Activated naive CD4-positive, alpha-beta T cell treated with anti-CD3 and anti-CD28 coated beads, Interleukin-2, amount 10 ng/mL, durations not matched to agents 7 days and 5 days (primary cell): Measurements from ENCODE around the gene HSBP1.
A peak's percentile ranks its signal among the peaks of the same experiment; 100 is the strongest.

Experiments used
- CTCF ChIA-PET: fragments of 350-600 bp; sonication (Branson Sonifier 250); formaldehyde crosslinking; loops from one replicate; lab custom pipeline; 2021; ENCODE audit warnings: antibody characterized with exemption; lab: Charles Lee
- DNase-seq: peaks from one replicate; pipeline ENCODE4 v3.0.0-alpha.2; 2020
- H3K27ac Mint-ChIP-seq: one replicate; pipeline ENCODE4 v1.8.0; 2021; ENCODE audit warnings: mild to moderate bottlenecking, moderate library complexity, mixed read lengths
- H3K27me3 Mint-ChIP-seq: one replicate; pipeline ENCODE4 v1.8.0; 2021; ENCODE audit warnings: mild to moderate bottlenecking, mixed read lengths
- H3K36me3 Mint-ChIP-seq: one replicate; pipeline ENCODE4 v1.8.0; 2021; ENCODE audit warnings: mixed read lengths
- H3K4me1 Mint-ChIP-seq: one replicate; pipeline ENCODE4 v1.8.0; 2021; ENCODE audit warnings: mixed read lengths
- H3K4me3 Mint-ChIP-seq: one replicate; pipeline ENCODE4 v1.8.0; 2021; ENCODE audit warnings: mild to moderate bottlenecking, moderate library complexity, mixed read lengths
- H3K9me3 Mint-ChIP-seq: one replicate; pipeline ENCODE4 v1.8.0; 2021; ENCODE audit warnings: mixed read lengths

HSBP1 gene

GRCh38 chr16:83807710-83808572, at the start of gene HSBP1:
HSBP1 (plus strand) TSS chr16:83807978; CDS start chr16:83808077, 99 bp downstream.
- peak; percentile 95 for DNase-seq
- H3K4me3 Mint-ChIP-seq, result peak within 1 kb of the TSS; percentile 97
- H3K27ac Mint-ChIP-seq, result peak within 1 kb of the TSS; percentile 91
- CTCF ChIA-PET, result interaction anchor here (1.5 kb wide), 1 partner anchor 18 kb away, joined by 3 read pairs; no protein-coding TSS in a partner anchor
- H3K4me1 Mint-ChIP-seq, result peaks cover 40% of the 10 kb centered on the region
- H3K27me3 Mint-ChIP-seq, result peaks cover 5% of the 10 kb centered on the region
- H3K36me3 Mint-ChIP-seq, result peaks cover 28% of the 10 kb centered on the region
- H3K9me3 Mint-ChIP-seq, result no peaks in the 10 kb centered on the region

DNA sequence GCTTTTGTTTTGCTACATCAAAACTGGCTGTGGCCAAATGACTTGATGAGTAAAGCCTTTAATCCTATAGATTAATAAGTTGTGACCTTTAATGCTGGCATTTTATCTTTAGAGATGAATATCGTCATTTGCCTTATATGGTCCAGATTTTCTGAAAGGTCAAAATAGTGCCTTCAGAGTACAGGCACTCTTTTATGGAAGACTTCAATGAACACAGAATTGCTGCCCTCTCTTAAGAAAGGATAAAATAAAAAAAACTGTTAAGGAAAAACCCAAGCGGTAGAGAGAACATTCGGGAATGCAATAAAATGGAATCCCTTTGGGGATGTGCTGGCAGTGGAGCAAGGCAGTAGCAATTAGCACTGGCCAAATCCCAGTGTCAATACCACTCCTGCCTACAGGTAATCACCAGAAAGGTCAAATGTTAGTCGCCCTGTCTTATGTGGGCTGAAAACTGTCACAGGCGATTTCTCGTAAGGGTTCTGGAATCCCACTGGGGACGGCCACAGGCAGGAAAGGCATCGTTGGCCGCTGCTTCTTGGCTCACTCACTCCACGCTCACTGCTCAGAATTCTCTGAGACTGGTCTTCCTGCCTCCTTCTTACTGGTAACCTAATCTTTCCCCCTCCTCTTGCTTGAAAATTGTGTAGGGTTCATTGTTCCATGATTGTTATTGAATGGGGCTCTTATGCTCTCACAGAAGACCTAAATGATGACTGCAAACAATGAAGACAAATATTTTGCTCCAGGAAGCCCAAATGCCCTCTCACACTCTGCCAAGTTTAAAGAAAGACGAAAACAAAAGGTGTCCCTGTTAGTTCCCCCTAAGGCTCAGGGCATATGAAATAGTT, 45.4 kb upstream of the HSBP1 start:
- Mint-ChIP-seq H3K4me3 (no peak overlapping the region), H3K4me1 (no peaks in the 10 kb centered on the region), H3K9me3 (no peaks in the 10 kb centered on the region), H3K27ac (no peak overlapping the region), H3K27me3 (no peaks in the 10 kb centered on the region), H3K36me3 (no peaks in the 10 kb centered on the region)
- CTCF ChIA-PET, result no interaction called here
- DNase-seq, result no peak

- no peak overlapping the region for H3K27ac Mint-ChIP-seq
- CTCF ChIA-PET, result no interaction called here
- no peak for DNase-seq
- H3K4me1 Mint-ChIP-seq, result no peaks in the 10 kb centered on the region
- no peaks in the 10 kb centered on the region for H3K27me3 Mint-ChIP-seq
- H3K4me3 Mint-ChIP-seq, result no peak overlapping the region
- no peaks in the 10 kb centered on the region for H3K36me3 Mint-ChIP-seq
- no peaks in the 10 kb centered on the region for H3K9me3 Mint-ChIP-seq
Measured at GRCh38 chr16:83762992-83763358, 44.8 kb upstream of the HSBP1 start.

GRCh38 chr16:83768986-83769385, 38.8 kb upstream of the HSBP1 start:
- Mint-ChIP-seq H3K9me3 (no peaks in the 10 kb centered on the region), H3K27ac (no peak overlapping the region), H3K27me3 (peaks cover 3% of the 10 kb centered on the region), H3K4me1 (no peaks in the 10 kb centered on the region), H3K4me3 (no peak overlapping the region), H3K36me3 (no peaks in the 10 kb centered on the region)
- no peak for DNase-seq
- CTCF ChIA-PET, result no interaction called here

- H3K4me3 Mint-ChIP-seq, result no peak overlapping the region
- no peaks in the 10 kb centered on the region for H3K4me1 Mint-ChIP-seq
- DNase-seq, result no peak
- no peaks in the 10 kb centered on the region for H3K9me3 Mint-ChIP-seq
- no peaks in the 10 kb centered on the region for H3K36me3 Mint-ChIP-seq
- CTCF ChIA-PET, result no interaction called here
- H3K27me3 Mint-ChIP-seq, result peaks cover 3% of the 10 kb centered on the region
- no peak overlapping the region for H3K27ac Mint-ChIP-seq
Measured at GRCh38 chr16:83769397-83770008, 38.3 kb upstream of the HSBP1 start.

GRCh38 chr16:83771306-83771942, 36.4 kb upstream of the HSBP1 start:
- Mint-ChIP-seq H3K4me1 (no peaks in the 10 kb centered on the region), H3K36me3 (no peaks in the 10 kb centered on the region), H3K27me3 (peaks cover 3% of the 10 kb centered on the region), H3K9me3 (no peaks in the 10 kb centered on the region), H3K4me3 (no peak overlapping the region), H3K27ac (no peak overlapping the region)
- DNase-seq, result no peak
- CTCF ChIA-PET, result no interaction called here

- Mint-ChIP-seq H3K4me3 (no peak overlapping the region), H3K27me3 (peaks cover 7% of the 10 kb centered on the region)
- CTCF ChIA-PET, result no interaction called here
Measured at GRCh38 chr16:83772806-83773205, 35.0 kb upstream of the HSBP1 start.

GRCh38 chr16:83774066-83774465, 33.7 kb upstream of the HSBP1 start:
- no peaks in the 10 kb centered on the region for H3K9me3 Mint-ChIP-seq
- CTCF ChIA-PET, result no interaction called here
- peaks cover 7% of the 10 kb centered on the region for H3K27me3 Mint-ChIP-seq
- H3K4me1 Mint-ChIP-seq, result no peaks in the 10 kb centered on the region
- no peak overlapping the region for H3K27ac Mint-ChIP-seq
- H3K36me3 Mint-ChIP-seq, result no peaks in the 10 kb centered on the region
- H3K4me3 Mint-ChIP-seq, result no peak overlapping the region
- DNase-seq, result no peak

More at GRCh38 chr16:83772806-83773205, 35.0 kb upstream of the HSBP1 start:
- Mint-ChIP-seq H3K9me3 (no peaks in the 10 kb centered on the region), H3K27ac (no peak overlapping the region), H3K4me1 (no peaks in the 10 kb centered on the region), H3K36me3 (no peaks in the 10 kb centered on the region)
- DNase-seq, result no peak

GRCh38 chr16:83776944-83777343, 30.8 kb upstream of the HSBP1 start:
- H3K27me3 Mint-ChIP-seq, result peaks cover 13% of the 10 kb centered on the region
- CTCF ChIA-PET, result no interaction called here

DNA sequence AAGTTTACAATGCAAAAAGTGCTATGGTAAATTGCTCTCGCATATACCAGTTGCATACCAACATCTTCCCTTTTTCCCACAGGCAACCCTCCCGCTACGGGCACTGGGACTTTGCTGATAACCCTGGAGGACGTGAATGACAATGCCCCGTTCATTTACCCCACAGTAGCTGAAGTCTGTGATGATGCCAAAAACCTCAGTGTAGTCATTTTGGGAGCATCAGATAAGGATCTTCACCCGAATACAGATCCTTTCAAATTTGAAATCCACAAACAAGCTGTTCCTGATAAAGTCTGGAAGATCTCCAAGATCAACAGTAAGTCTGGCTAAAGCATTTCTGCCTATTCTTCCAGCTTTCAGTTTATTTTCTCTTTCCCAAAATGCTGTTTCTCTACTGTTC, 27.9 kb upstream of the HSBP1 start:
- H3K27ac Mint-ChIP-seq, result no peak overlapping the region
- CTCF ChIA-PET, result no interaction called here
- H3K9me3 Mint-ChIP-seq, result no peaks in the 10 kb centered on the region

More at GRCh38 chr16:83776944-83777343, 30.8 kb upstream of the HSBP1 start:
- DNase-seq, result no peak
- H3K9me3 Mint-ChIP-seq, result no peaks in the 10 kb centered on the region
- H3K4me1 Mint-ChIP-seq, result no peaks in the 10 kb centered on the region
- no peaks in the 10 kb centered on the region for H3K36me3 Mint-ChIP-seq
- no peak overlapping the region for H3K4me3 Mint-ChIP-seq
- H3K27ac Mint-ChIP-seq, result no peak overlapping the region

DNA sequence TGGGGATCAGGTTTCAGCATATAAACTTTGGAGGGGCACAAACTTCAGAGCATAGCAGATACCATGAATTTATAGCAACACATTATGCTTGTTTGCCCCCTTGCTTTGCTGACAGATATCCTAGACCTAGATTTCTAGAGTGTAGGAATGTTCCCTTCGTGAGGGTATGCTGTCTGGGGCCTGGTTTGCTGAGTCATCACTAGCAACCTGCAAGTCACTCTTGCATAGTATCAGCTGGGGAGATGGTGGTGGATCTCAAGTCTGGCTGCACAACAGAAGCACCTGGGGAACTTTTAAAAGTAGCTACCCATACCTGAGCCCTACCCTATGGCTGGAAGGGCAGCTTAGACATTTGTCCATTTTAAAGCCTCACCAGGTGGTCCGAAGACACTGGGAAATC, 22.3 kb upstream of the HSBP1 start:
- Mint-ChIP-seq H3K4me1 (no peaks in the 10 kb centered on the region), H3K27ac (no peak overlapping the region), H3K36me3 (no peaks in the 10 kb centered on the region), H3K27me3 (peaks cover 13% of the 10 kb centered on the region), H3K4me3 (no peak overlapping the region), H3K9me3 (no peaks in the 10 kb centered on the region)
- CTCF ChIA-PET, result no interaction called here
- DNase-seq, result no peak

More for the DNA sequence above, 27.9 kb upstream of the HSBP1 start:
- H3K36me3 Mint-ChIP-seq, result no peaks in the 10 kb centered on the region
- no peaks in the 10 kb centered on the region for H3K4me1 Mint-ChIP-seq
- peaks cover 17% of the 10 kb centered on the region for H3K27me3 Mint-ChIP-seq
- H3K4me3 Mint-ChIP-seq, result no peak overlapping the region
- no peak for DNase-seq

DNA sequence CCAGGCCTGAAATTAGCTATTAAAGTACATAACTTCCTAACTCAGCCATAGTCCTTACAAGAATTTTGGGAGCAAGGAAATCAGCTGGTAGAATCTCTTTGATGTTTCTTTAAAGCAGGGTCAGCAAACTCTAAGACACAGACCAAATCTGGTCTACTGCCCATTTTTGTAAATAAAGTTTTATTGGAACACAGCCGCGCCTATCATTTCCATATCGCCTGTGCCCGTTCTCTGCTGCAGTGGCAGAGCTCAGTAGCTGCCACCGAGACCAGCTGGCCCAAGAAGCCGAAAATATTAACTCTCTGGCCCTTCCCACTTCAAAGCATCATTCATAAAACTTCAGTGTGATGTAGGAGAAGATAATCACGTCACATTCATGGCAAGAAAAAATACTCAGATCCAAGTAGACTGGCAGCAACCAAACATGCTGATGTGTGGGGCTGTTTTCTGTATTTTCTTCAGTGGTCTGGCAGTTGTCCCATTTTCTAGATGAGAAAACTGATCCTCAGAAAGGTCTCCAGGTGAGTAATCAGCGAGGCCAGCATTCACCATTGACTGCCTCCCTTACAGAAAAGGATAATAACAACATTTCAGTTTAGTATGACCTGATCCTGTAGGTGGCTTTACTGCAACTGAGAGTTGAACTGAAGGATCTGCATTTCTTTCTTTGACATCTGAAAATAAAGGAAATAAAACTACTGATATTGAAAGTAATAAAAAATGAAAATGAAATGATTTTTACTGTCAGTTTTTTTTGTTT, 18.0 kb upstream of the HSBP1 start:
- CTCF ChIA-PET, result no interaction called here
- H3K4me1 Mint-ChIP-seq, result peaks cover 2% of the 10 kb centered on the region
- H3K9me3 Mint-ChIP-seq, result no peaks in the 10 kb centered on the region
- no peaks in the 10 kb centered on the region for H3K36me3 Mint-ChIP-seq
- no peak for DNase-seq
- H3K27me3 Mint-ChIP-seq, result peaks cover under 1% of the 10 kb centered on the region
- no peak overlapping the region for H3K27ac Mint-ChIP-seq
- H3K4me3 Mint-ChIP-seq, result no peak overlapping the region

DNA sequence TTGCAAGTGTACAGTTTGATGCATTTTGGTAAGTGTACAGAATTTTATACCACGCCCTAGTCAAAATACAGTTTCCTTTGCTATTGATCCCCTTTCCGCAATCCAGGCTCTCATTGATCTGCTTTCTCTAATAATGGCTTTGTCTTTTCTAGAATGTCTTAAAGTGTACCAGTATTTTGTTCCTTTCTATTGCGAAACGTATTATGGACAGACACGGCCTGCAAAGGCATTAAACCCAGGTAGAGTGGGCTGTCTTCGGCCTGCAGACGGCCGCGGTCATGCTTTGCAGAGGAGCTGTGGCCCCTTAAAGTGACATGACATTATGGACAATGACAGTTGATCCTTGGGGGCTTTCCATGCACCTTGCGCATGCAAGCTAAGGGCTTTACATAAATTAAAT, 15.9 kb upstream of the HSBP1 start:
- no peak for DNase-seq
- Mint-ChIP-seq H3K4me1 (peaks cover 2% of the 10 kb centered on the region), H3K36me3 (no peaks in the 10 kb centered on the region), H3K9me3 (no peaks in the 10 kb centered on the region), H3K27ac (no peak overlapping the region), H3K27me3 (peaks cover 3% of the 10 kb centered on the region), H3K4me3 (no peak overlapping the region)
- CTCF ChIA-PET, result no interaction called here
